Smooth muscle cell (in vitro differentiated cells): ENCODE results near the gene GUCA1A. TPM values are rescaled to one million over a fixed set of nuclear protein-coding genes. Genes with fewer than 3 reads are reported as not detected.

Source experiments
- DNase-seq: peaks from one replicate; lab custom pipeline; 2025; ENCODE audit not compliant: unreplicated experiment; lab: John Stamatoyannopoulos, UW
- H2AFZ ChIP-seq: fragments of 200-600 bp; sonication (generic); 2 replicates; pipeline ENCODE4 v1.6.0; 2016; ENCODE audit warnings: antibody characterized with exemption, low read depth, mild to moderate bottlenecking
- H3F3A ChIP-seq: fragments of 200-600 bp; sonication (generic); 2 replicates; pipeline ENCODE4 v1.6.0; 2017; ENCODE audit warnings: antibody characterized with exemption, low read depth
- H3K27ac ChIP-seq: fragments of 200-600 bp; sonication (generic); 2 replicates; pipeline ENCODE4 v1.5.1; 2016; ENCODE audit warnings: low read depth, mild to moderate bottlenecking
- H3K27me3 ChIP-seq: fragments of 200-600 bp; sonication (generic); 2 replicates; pipeline ENCODE4 v1.6.1; 2016; ENCODE audit warnings: low read depth, mild to moderate bottlenecking
- H3K36me3 ChIP-seq: fragments of 200-600 bp; sonication (generic); 2 replicates; pipeline ENCODE4 v1.5.1; 2016; ENCODE audit warnings: low read depth
- H3K4me1 ChIP-seq: fragments of 200-600 bp; sonication (generic); 2 replicates; pipeline ENCODE4 v1.5.1; 2016; ENCODE audit warnings: low read depth
- H3K4me2 ChIP-seq: fragments of 200-600 bp; sonication (generic); 2 replicates; pipeline ENCODE4 v1.6.0; 2016; ENCODE audit warnings: mild to moderate bottlenecking
- H3K4me3 ChIP-seq: fragments of 200-600 bp; sonication (generic); 2 replicates; pipeline ENCODE4 v1.5.1; 2016; ENCODE audit warnings: mild to moderate bottlenecking
- H3K79me2 ChIP-seq: fragments of 200-600 bp; sonication (generic); 2 replicates; pipeline ENCODE4 v1.6.0; 2016; ENCODE audit warnings: low read depth, mild to moderate bottlenecking
- H3K9ac ChIP-seq: fragments of 200-600 bp; sonication (generic); 2 replicates; pipeline ENCODE4 v1.6.0; 2016; ENCODE audit warnings: low read depth
- H3K9me3 ChIP-seq: fragments of 200-600 bp; sonication (generic); replicated peaks from 2 replicates; pipeline ENCODE4 v1.5.1; 2016; ENCODE audit warnings: low read depth
- H4K20me1 ChIP-seq: fragments of 200-600 bp; sonication (generic); 2 replicates; pipeline ENCODE4 v1.6.0; 2016; ENCODE audit warnings: low read depth
- CTCF ChIP-seq: fragments of 200-600 bp; sonication (generic); IDR thresholded peaks from 2 replicates; pipeline ENCODE4 v1.5.1; 2017; ENCODE audit warnings: borderline replicate concordance, mild to moderate bottlenecking, antibody characterized with exemption; ENCODE audit not compliant: insufficient read depth, poor library complexity, severe bottlenecking
- WGBS: methylation state at CpG from one replicate; pipeline ENCODE4 v1.1.7; 2016; ENCODE audit warnings: low lambda C conversion rate; 5-methylcytosine and 5-hydroxymethylcytosine counted together
- polyA plus RNA-seq: library from polyadenylated mRNA; unstranded; fragments of >200 nt; fragmentation: Nextera tagmentation; extraction: Ambion mirVana; gene quantifications from 2 replicates; pipeline ENCODE4 v1.2.1, GENCODE V29; 2016
- total RNA-seq: library from RNA; depleted of rRNA; stranded (reverse); fragments of >200 nt; gene quantifications from 2 replicates; pipeline ENCODE4 v1.2.3, GENCODE V29; 2014

Gene GUCA1A
- total and polyA plus RNA-seq, 2 experiments from 2014 or later = 1.6 to 7.2 TPM

GRCh38 chr6:42220807-42221206 is 47.6 kb downstream of the GUCA1A start:
- H4K20me1 ChIP-seq = no peaks in the 10 kb centered on the region

GRCh38 chr6:42221546-42221945 is 48.4 kb downstream of the GUCA1A start:
- Histone ChIP-seq H3K4me2 (no peak overlapping the region), H3K27me3 (no peaks in the 10 kb centered on the region), H3K27ac (no peak overlapping the region), H3K4me3 (no peak overlapping the region), H4K20me1 (no peaks in the 10 kb centered on the region), H3K36me3 (no peaks in the 10 kb centered on the region), H3F3A (no peaks in the 10 kb centered on the region), H3K9me3 (no peaks in the 10 kb centered on the region), H2AFZ (no peak overlapping the region), H3K9ac (no peak overlapping the region), H3K79me2 (peaks cover 7% of the 10 kb centered on the region), H3K4me1 (peaks cover 6% of the 10 kb centered on the region)
- TF ChIP-seq CTCF = no peak
- DNase-seq = no peak
- WGBS = 77% methylated on average over 4 of the region's 4 CpGs

More at GRCh38 chr6:42220807-42221206, 47.6 kb downstream of the GUCA1A start:
- no peak for DNase-seq
- H2AFZ ChIP-seq = no peak overlapping the region
- no peaks in the 10 kb centered on the region for H3F3A ChIP-seq
- H3K36me3 ChIP-seq = no peaks in the 10 kb centered on the region
- H3K4me3 ChIP-seq = no peak overlapping the region
- peaks cover 10% of the 10 kb centered on the region for H3K79me2 ChIP-seq
- H3K4me1 ChIP-seq = peaks cover 7% of the 10 kb centered on the region
- H3K9ac ChIP-seq = no peak overlapping the region
- no peaks in the 10 kb centered on the region for H3K27me3 ChIP-seq
- no peak overlapping the region for H3K27ac ChIP-seq
- WGBS = 91% methylated on average over 6 of the region's 6 CpGs
- no peaks in the 10 kb centered on the region for H3K9me3 ChIP-seq
- H3K4me2 ChIP-seq = no peak overlapping the region
- no peak for TF ChIP-seq CTCF

DNA sequence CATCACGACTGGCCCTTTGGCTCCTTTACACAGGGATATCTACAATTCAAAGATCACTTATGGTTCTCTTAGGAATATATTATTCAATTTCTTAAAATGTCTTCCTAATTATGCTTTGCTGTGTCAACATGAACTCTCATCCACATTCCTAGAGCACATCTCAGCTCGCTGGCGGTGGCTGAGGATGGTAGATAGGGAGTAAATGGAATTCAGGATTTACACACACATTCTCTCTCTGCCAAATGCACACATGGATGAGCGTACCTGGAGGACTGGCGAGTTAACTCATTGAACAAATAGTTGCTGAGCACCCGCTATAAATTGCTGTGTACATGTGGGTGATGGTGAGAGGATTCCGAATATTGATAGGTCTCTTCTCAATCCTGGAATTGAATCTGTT is 49.3 kb downstream of the GUCA1A start:
- Histone ChIP-seq H3K9ac (no peak overlapping the region), H3K36me3 (no peaks in the 10 kb centered on the region), H2AFZ (no peak overlapping the region), H3K4me3 (no peak overlapping the region), H3K4me2 (no peak overlapping the region), H3K4me1 (no peaks in the 10 kb centered on the region), H3K27me3 (no peaks in the 10 kb centered on the region), H3K27ac (no peak overlapping the region), H4K20me1 (no peaks in the 10 kb centered on the region), H3K9me3 (no peaks in the 10 kb centered on the region), H3K79me2 (no peaks in the 10 kb centered on the region), H3F3A (no peaks in the 10 kb centered on the region)
- 88% methylated on average over 7 of the region's 7 CpGs for WGBS
- no peak for DNase-seq
- TF ChIP-seq CTCF = no peak

- TF ChIP-seq CTCF = no peak
- Histone ChIP-seq H3K27me3 (no peaks in the 10 kb centered on the region), H3K27ac (peak overlapping the region; percentile 86), H3K9ac (peak overlapping the region; percentile 49), H3K4me2 (peak overlapping the region; percentile 34), H3F3A (no peaks in the 10 kb centered on the region), H2AFZ (no peak overlapping the region), H3K4me1 (no peaks in the 10 kb centered on the region), H3K79me2 (no peaks in the 10 kb centered on the region), H3K4me3 (no peak overlapping the region), H3K9me3 (no peaks in the 10 kb centered on the region), H3K36me3 (no peaks in the 10 kb centered on the region), H4K20me1 (no peaks in the 10 kb centered on the region)
- WGBS = 73% methylated on average over 12 of the region's 12 CpGs
- no peak for DNase-seq
These were observed 51.3 kb downstream of the GUCA1A start for GRCh38 chr6:42224222-42225028.
